ENCODE results near the gene PLPPR1. TPM values are rescaled to one million over a fixed set of nuclear protein-coding genes. Genes with fewer than 3 reads are reported as not detected.

PLPPR1 gene
- total RNA-seq: 1 to 10 TPM in 1 of 6 donors, under 1 TPM in 4, not detected in 1; 0.32 to 1.0 (median 0.55) TPM
- polyA plus RNA-seq: 1 to 10 TPM in 1 of 2 donors, under 1 TPM in 1; 0.30 to 3.1 TPM

- FAIRE-seq (no peak), ATAC-seq (peak; percentile 90 to 96 (median 94)), DNase-seq (peak; percentile 55 to 82 (median 74))
- 1% methylated on average over 76 to 89 of the region's 89 CpGs for WGBS, 2 donors
- Histone ChIP-seq H3K4me1 (peaks cover 0 to 8% (median 0%) of the 10 kb centered on the region in 3 donors), H3K4me3 (peak within 1 kb of the TSS; percentile 35 to 64 (median 44)), H3K36me3 (no peaks in the 10 kb centered on the region), H3K9me3 (no peaks in the 10 kb centered on the region), H3K27me3 (peaks cover 0 to 3% (median 0%) of the 10 kb centered on the region in 4 donors), H3K27ac (peak within 1 kb of the TSS in 2 of 4 donors; percentile 10 to 28)
- intact Hi-C loops (cut with DNase I): no loop called here
- TF ChIP-seq, protein P1, sequence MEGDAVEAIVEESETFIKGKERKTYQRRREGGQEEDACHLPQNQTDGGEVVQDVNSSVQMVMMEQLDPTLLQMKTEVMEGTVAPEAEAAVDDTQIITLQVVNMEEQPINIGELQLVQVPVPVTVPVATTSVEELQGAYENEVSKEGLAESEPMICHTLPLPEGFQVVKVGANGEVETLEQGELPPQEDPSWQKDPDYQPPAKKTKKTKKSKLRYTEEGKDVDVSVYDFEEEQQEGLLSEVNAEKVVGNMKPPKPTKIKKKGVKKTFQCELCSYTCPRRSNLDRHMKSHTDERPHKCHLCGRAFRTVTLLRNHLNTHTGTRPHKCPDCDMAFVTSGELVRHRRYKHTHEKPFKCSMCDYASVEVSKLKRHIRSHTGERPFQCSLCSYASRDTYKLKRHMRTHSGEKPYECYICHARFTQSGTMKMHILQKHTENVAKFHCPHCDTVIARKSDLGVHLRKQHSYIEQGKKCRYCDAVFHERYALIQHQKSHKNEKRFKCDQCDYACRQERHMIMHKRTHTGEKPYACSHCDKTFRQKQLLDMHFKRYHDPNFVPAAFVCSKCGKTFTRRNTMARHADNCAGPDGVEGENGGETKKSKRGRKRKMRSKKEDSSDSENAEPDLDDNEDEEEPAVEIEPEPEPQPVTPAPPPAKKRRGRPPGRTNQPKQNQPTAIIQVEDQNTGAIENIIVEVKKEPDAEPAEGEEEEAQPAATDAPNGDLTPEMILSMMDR (IDR thresholded peaks at IDR 0.05): no peak
Measured at GRCh38 chr9:101028346-101029314, at the start of gene PLPPR1. TSS of gene PLPPR1 (plus strand) at chr9:101028727.

DNA sequence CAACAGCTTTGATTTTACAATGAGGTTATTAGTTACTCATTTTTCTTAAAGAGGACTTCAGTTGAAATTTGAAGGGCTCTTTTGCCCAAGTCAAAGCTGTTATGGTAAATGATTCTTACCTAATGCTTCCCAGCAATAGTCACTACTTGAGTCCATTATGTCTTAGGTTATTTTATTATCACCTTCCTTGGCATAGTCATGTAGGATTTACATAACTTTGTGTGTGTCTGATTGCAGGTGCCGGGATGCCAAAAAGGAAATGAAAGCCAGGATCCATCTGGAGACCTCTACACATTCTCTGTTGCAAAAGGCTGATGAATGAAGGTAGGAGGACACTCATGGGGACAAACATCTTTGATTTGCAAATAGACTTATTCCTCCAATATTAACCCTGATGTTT is 38.8 kb upstream of the PLPPR1 start:
- no peaks in the 10 kb centered on the region for H3K36me3 ChIP-seq
- FAIRE-seq: no peak
- no peaks in the 10 kb centered on the region for H3K9me3 ChIP-seq
- intact Hi-C loops (cut with DNase I): no loop called here
- TF ChIP-seq, protein P1 (IDR thresholded peaks at IDR 0.05): no peak
- H3K4me3 ChIP-seq: no peak overlapping the region
- ATAC-seq: no peak
- no peak for DNase-seq
- 2 to 26% methylated on average over 1 of the region's 1 CpG for WGBS, 2 donors
- H3K27ac ChIP-seq: no peak overlapping the region
- H3K4me1 ChIP-seq: no peaks in the 10 kb centered on the region
- H3K27me3 ChIP-seq: no peaks in the 10 kb centered on the region

- DNase-seq (no peak), FAIRE-seq (no peak), ATAC-seq (peak in 2 of 4 donors; percentile 42 to 55)
- no peaks in the 10 kb centered on the region for H3K4me1 ChIP-seq
- intact Hi-C loops (cut with DNase I): no loop called here
- TF ChIP-seq, protein P1 (IDR thresholded peaks at IDR 0.05): no peak
- H3K4me3 ChIP-seq: no peak overlapping the region
- 0 to 9% methylated on average over 1 of the region's 1 CpG for WGBS, 2 donors
- no peaks in the 10 kb centered on the region for H3K27me3 ChIP-seq
- no peak overlapping the region for H3K27ac ChIP-seq
- H3K9me3 ChIP-seq: no peaks in the 10 kb centered on the region
- no peaks in the 10 kb centered on the region for H3K36me3 ChIP-seq
Measured at GRCh38 chr9:100990605-100991381, 37.7 kb upstream of the PLPPR1 start.

GRCh38 chr9:100992632-100993031 is 35.9 kb upstream of the PLPPR1 start:
- ATAC-seq (no peak), FAIRE-seq (no peak), DNase-seq (no peak)
- Histone ChIP-seq H3K4me3 (no peak overlapping the region), H3K9me3 (no peaks in the 10 kb centered on the region), H3K36me3 (no peaks in the 10 kb centered on the region), H3K4me1 (no peaks in the 10 kb centered on the region), H3K27ac (no peak overlapping the region), H3K27me3 (no peaks in the 10 kb centered on the region)
- 95 to 98% methylated on average over 1 of the region's 1 CpG for WGBS, 2 donors
- TF ChIP-seq, protein P1 (IDR thresholded peaks at IDR 0.05): no peak
- intact Hi-C loops (cut with DNase I): no loop called here

Measured in pancreas (tissue), 10 donors.